ENCODE results near the gene RAD18.

RAD18 gene

GRCh38 chr3:8964436-8965370 is 1.4 kb upstream of the RAD18 start:
- peak; percentile 68 for DNase-seq (ENCODE audit: low read depth)

DNA sequence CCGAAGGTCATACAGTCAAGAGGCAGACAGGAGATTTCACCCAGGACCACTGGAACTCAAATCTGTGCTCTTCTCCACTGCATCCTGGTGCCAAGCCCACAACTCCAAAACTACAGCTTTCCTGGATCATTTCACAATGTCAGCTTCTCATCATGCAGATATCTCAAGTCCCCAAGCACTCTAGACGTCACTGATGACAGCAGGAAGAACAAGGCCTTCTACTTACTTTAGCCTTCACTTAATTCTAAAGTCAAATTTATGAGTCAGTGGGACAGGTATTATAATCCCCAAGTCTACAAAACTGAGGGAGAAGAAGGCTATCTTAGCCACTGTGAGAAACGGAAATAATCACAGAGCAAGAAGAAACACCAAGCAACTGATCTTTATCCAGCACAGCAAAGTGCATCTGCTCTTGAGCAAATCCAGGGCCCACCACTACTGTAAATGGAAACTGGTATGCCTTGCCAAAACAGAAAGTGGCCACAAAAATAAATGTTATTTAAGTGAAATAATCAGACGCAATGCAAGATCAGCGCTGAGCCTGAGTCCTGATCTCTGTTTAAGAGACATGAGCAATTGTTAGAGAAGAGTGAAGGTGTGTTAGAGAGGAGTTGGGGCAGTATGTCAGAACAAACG is 928 bp downstream of the RAD18 start:
- no peak for DNase-seq (ENCODE audit: low read depth)

GRCh38 chr3:8959668-8960067 is 3.6 kb downstream of the RAD18 start:
- DNase-seq (ENCODE audit: low read depth), result no peak

- peak; percentile 27 for DNase-seq (ENCODE audit: low read depth)
These were observed 8.1 kb downstream of the RAD18 start for GRCh38 chr3:8954938-8955763.

- DNase-seq (ENCODE audit: low read depth), result no peak
These were observed 10.0 kb downstream of the RAD18 start for GRCh38 chr3:8953313-8953712.

- no peak for DNase-seq (ENCODE audit: low read depth)
These were observed 11.1 kb downstream of the RAD18 start for GRCh38 chr3:8952130-8952529.

DNA sequence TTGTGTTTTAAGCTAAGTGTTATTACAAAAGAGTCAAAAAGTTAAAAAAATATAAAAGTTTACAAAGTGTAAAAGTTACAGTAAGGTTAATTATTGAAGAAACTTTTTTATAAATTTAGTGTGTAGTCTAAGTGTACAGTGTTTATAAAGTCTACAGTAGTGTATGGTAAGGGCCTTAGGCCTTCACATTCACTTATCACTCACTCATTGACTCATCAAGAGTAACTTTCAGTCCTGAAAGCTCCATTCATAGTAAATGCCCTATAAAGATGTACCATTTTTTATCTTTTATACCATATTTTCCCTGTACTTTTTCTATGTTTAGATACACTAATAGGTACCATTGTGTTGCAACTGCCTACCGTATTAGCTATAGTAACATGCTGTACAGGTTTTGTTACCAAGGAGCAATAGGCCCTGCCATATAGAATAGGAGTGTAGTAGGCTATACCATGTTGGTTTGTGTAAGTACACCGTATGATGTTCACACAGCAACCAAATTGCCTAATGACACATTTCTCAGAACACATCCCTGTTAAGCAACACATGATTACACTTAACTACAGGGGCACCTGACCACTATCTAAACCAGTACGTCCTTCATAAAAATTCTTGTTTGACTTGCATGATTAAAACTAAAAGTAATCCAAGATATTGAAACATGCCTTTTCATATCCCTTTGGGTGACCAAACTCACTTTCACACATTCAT is 17.2 kb downstream of the RAD18 start:
- no peak for DNase-seq (ENCODE audit: low read depth)

- DNase-seq (ENCODE audit: low read depth), result no peak
These were observed 20.4 kb downstream of the RAD18 start for GRCh38 chr3:8942746-8943488.

GRCh38 chr3:8942115-8942514 is 21.2 kb downstream of the RAD18 start:
- no peak for DNase-seq (ENCODE audit: low read depth)

DNA sequence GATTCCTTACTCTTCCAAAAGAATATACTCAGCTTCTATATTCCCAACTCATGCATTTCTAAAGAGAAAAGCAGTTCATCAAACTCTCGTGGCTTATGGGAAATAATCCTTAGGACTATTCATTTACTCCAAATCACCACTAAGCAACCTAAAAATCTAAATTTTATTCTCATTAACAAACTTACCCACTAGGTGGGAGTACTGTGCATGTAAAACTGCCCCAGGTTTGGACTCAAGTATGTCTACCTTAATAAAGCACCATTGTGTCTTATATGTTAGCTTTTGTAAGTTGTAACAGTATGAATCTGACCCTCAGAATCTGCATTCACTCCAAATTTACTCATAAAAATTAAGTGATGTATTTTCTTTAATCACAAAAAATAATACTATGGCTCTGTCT is 25.3 kb downstream of the RAD18 start:
- no peak for DNase-seq (ENCODE audit: low read depth)

- DNase-seq (ENCODE audit: low read depth), result peak; percentile 70
These were observed 25.9 kb downstream of the RAD18 start for GRCh38 chr3:8937064-8938020.

- no peak for DNase-seq (ENCODE audit: low read depth)
These were observed 30.8 kb downstream of the RAD18 start for GRCh38 chr3:8932507-8932906.

GRCh38 chr3:8931342-8931741 is 31.9 kb downstream of the RAD18 start:
- no peak for DNase-seq (ENCODE audit: low read depth)

GRCh38 chr3:8929860-8930259 is 33.4 kb downstream of the RAD18 start:
- DNase-seq (ENCODE audit: low read depth), result no peak

- DNase-seq (ENCODE audit: low read depth), result no peak
These were observed 48.8 kb downstream of the RAD18 start for GRCh38 chr3:8914491-8914890.

GRCh38 chr3:8911781-8912180 is 51.5 kb downstream of the RAD18 start:
- DNase-seq (ENCODE audit: low read depth), result no peak

DNA sequence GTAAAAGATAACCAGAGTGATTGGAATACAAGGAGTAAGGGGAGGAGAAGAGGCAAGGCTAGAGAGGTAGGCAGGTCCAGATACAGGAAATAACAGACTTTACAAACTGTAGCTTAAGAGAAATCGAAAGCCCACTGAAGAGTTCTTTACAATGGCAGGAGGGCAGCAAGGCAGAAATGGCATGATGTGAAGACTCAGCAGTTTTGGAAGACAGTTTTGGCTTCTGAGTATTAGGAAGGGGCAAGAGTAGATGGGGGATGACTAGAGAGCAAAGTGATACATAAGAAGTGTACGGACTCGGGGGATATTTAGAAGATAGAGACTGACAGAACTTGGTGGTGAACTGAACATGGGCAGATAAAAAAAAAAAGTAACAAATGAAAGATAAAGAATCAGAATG is 54.1 kb downstream of the RAD18 start:
- DNase-seq (ENCODE audit: low read depth), result no peak

GRCh38 chr3:8903191-8903590 is 60.1 kb downstream of the RAD18 start:
- DNase-seq (ENCODE audit: low read depth), result no peak

DNA sequence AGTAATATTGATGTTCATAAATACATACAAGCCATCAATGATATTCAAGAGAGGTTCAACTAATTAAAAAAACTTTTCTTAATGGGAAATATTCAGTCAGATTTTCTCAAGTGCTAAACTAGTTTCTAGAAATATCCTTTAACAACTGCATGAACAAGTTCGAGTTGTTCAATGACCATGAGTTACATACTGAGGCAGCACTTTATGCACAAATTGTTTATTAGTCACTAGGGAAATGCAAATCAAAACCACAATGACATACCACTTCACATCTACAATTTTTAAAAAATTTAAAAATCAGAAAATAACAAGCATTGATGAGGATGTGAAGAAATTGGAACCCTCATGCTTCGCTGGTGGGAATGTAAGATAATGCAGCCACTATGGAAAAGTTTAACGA is 62.4 kb downstream of the RAD18 start:
- DNase-seq (ENCODE audit: low read depth), result no peak

DNA sequence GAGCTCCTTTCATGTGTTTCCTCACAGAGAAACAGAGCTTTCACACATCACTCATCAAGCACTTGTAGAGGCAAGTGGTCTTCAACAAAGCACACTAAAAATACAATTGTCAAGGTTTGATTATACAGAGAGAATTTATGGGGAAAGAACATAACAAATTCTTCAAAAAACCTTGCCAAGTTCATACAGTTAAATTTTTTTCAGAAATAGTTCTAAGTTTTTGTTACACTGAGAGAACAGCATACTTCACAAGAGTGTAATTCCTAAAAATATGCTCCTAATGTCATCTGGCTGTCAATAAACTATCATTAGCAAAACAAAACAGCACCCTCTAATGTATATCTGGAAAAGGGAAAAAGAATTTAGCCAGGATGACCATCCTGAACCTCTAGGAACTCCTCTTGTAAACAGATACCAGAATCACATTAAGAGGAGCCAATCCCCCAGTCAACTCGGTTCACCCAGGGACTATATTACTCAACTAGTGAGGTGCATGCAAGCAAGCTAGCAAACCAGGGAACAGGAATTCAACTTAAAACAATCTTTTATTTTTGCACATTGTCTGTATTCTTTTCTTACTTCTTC is 63.3 kb downstream of the RAD18 start:
- no peak for DNase-seq (ENCODE audit: low read depth)

Data from GM04503 (cell line).